HCT116 (cell line): ENCODE data around the gene ERLIN1. TPM values are rescaled to one million over a fixed set of nuclear protein-coding genes. Genes with fewer than 3 reads are reported as not detected.

ENCODE experiments used
- ATAC-seq: fragments of 200-7000 bp; cut with Tn5 transposase; 2 replicates; pipeline ENCODE4 v1.9.1; 2020; ENCODE audit warnings: mild to moderate bottlenecking, moderate library complexity
- BruUV-seq: library from RNA; stranded (reverse); fragments of 400-500 nt; replicated peaks from 2 replicates; lab custom pipeline; 2021; lab: Mats Ljungman, UMichigan
- CTCF ChIA-PET: fragments of 300-600 bp; sonication (Branson Sonifier 250); formaldehyde crosslinking; loops from one replicate; lab custom pipeline; 2021; ENCODE audit warnings: antibody characterized with exemption; lab: Charles Lee
- POLR2A ChIA-PET: fragments of 300-600, 350-600 bp; sonication (Branson Sonifier 250); formaldehyde crosslinking; loops from one replicate; lab custom pipeline; 2021; ENCODE audit warnings: antibody characterized with exemption; lab: Charles Lee
- RAD21 ChIA-PET, 2 experiments: fragments of 300-600 bp; sonication (Branson Sonifier 250); formaldehyde crosslinking; loops; one replicate each; lab custom pipeline; 2023; ENCODE audit warnings: low total read pairs in 2 of 2; ENCODE audit not compliant: uncharacterized antibody in 2 of 2, unreplicated experiment in 2 of 2, low non-redundant PET in 1 of 2; lab: Charles Lee
- DNase-seq: peaks from one replicate; pipeline ENCODE4 v3.0.0-alpha.2; 2010; ENCODE audit warnings: low read depth, low spot score
- H2AFZ ChIP-seq: fragments of 200-600 bp; shearing (Covaris generic), sonication (generic); 2 replicates; pipeline ENCODE4 v1.6.1; 2017; ENCODE audit warnings: low read depth, mixed run types, mixed read lengths, antibody characterized with exemption, low read length; ENCODE audit not compliant: poor library complexity, severe bottlenecking
- H3K27ac ChIP-seq: 2 replicates; pipeline ENCODE4 v1.5.1; 2012; ENCODE audit warnings: low read depth, low read length
- H3K27me3 ChIP-seq: fragments of 200-600 bp; sonication (generic); 2 replicates; pipeline ENCODE4 v1.6.1; 2016; ENCODE audit warnings: mixed run types, low read length, mixed read lengths; ENCODE audit not compliant: insufficient read depth
- H3K36me3 ChIP-seq, 2 experiments: fragments of 200-500 bp in 1 of 2; fragments of 200-600 bp in 1 of 2; sonication (Bioruptor generic) in 1 of 2; sonication (generic) in 1 of 2; 2 replicates each; pipeline versions ENCODE4 v1.5.1 to v1.6.1; 2014 to 2016; ENCODE audit warnings: low read length in 2 of 2, inconsistent platforms in 1 of 2, mixed read lengths in 1 of 2, mixed run types in 1 of 2; ENCODE audit not compliant: insufficient read depth in 2 of 2, control insufficient read depth in 1 of 2
- H3K4me1 ChIP-seq, 2 experiments: fragments of 200-600 bp in 1 of 2; sonication (generic) in 1 of 2; 2 replicates each; pipeline versions ENCODE4 v1.5.1 to v1.6.1; 2012 to 2017; ENCODE audit warnings: low read length in 2 of 2, inconsistent platforms in 1 of 2, mild to moderate bottlenecking in 1 of 2, mixed read lengths in 1 of 2, mixed run types in 1 of 2, moderate library complexity in 1 of 2; ENCODE audit not compliant: insufficient read depth in 2 of 2, control insufficient read depth in 1 of 2
- H3K4me2 ChIP-seq: fragments of 200-600 bp; sonication (generic); 2 replicates; pipeline ENCODE4 v1.6.1; 2017; ENCODE audit warnings: mixed run types, low read length, mixed read lengths
- H3K4me3 ChIP-seq, 2 experiments: fragments of 200-600 bp in 1 of 2; sonication (generic) in 1 of 2; replicated peaks in 1 of 2; 2 replicates each; pipeline ENCODE4 v1.5.1; 2011 to 2016; ENCODE audit warnings: low read length in 2 of 2, control low read depth in 1 of 2, low read depth in 1 of 2, mild to moderate bottlenecking in 1 of 2, mixed read lengths in 1 of 2, mixed run types in 1 of 2
- H3K79me2 ChIP-seq: fragments of 200-600 bp; sonication (generic); 2 replicates; pipeline ENCODE4 v1.6.1; 2017; ENCODE audit warnings: mild to moderate bottlenecking, mixed run types, low read length, moderate library complexity, mixed read lengths; ENCODE audit not compliant: insufficient read depth
- H3K9ac ChIP-seq: fragments of 200-600 bp; sonication (generic); 2 replicates; pipeline ENCODE4 v1.6.1; 2016; ENCODE audit warnings: low read length, mixed read lengths
- H3K9me2 ChIP-seq: fragments of 200-600 bp; sonication (generic), shearing (Covaris generic); 2 replicates; pipeline ENCODE4 v1.6.1; 2017; ENCODE audit warnings: mixed run types, mild to moderate bottlenecking, moderate library complexity; ENCODE audit not compliant: insufficient read depth
- H3K9me3 ChIP-seq, 2 experiments: fragments of 200-500 bp in 1 of 2; fragments of 200-600 bp in 1 of 2; sonication (Bioruptor generic) in 1 of 2; sonication (generic) in 1 of 2; 2 replicates each; pipeline ENCODE4 v1.6.1; 2014 to 2017; ENCODE audit warnings: low read length in 2 of 2, mixed read lengths in 2 of 2, inconsistent platforms in 1 of 2, low read depth in 1 of 2, mild to moderate bottlenecking in 1 of 2, mixed run types in 1 of 2, moderate library complexity in 1 of 2; ENCODE audit not compliant: control insufficient read depth in 1 of 2, insufficient read depth in 1 of 2
- H4K20me1 ChIP-seq: fragments of 200-600 bp; sonication (generic), shearing (Covaris generic); 2 replicates; pipeline ENCODE4 v1.6.1; 2017; ENCODE audit warnings: mixed run types, mild to moderate bottlenecking, moderate library complexity; ENCODE audit not compliant: insufficient read depth
- CEBPB ChIP-seq: IDR thresholded peaks from 2 replicates; pipeline ENCODE4 v1.6.1; 2012; ENCODE audit warnings: low read depth
- MAX ChIP-seq: IDR thresholded peaks from 2 replicates; pipeline ENCODE4 v1.6.1; 2012
- SP1 ChIP-seq: IDR thresholded peaks from 2 replicates; pipeline ENCODE4 v1.6.1; 2012; ENCODE audit warnings: low read depth
- ZBTB33 ChIP-seq: IDR thresholded peaks from 2 replicates; pipeline ENCODE4 v1.6.1; 2011; ENCODE audit warnings: mild to moderate bottlenecking, low read length, moderate library complexity; ENCODE audit not compliant: insufficient replicate concordance; ENCODE audit errors: extremely low read depth
- intact Hi-C: fragments of 100-400 bp; cut with micrococcal nuclease; formaldehyde crosslinking; loops from 2 replicates; pipeline ENCODE4 v1.10.0; 2022
- total RNA-seq: library from RNA; stranded (reverse); gene quantifications from one replicate; pipeline ENCODE4 v1.2.1, GENCODE V29; 2021; ENCODE audit not compliant: unreplicated experiment
- TF ChIP-seq, protein P1 (sequence below), 3 experiments: fragments of 200-600 bp in 1 of 3; sonication (generic) in 1 of 3; IDR thresholded peaks in 2 of 3; conservative IDR thresholded peaks in 1 of 3; 2 replicates each; pipeline ENCODE4 v1.5.1; 2012 to 2017; ENCODE audit warnings: low read depth in 2 of 3, low read length in 2 of 3, antibody characterized with exemption in 1 of 3, borderline replicate concordance in 1 of 3, control low read depth in 1 of 3, mild to moderate bottlenecking in 1 of 3, mixed read lengths in 1 of 3, mixed run types in 1 of 3, moderate library complexity in 1 of 3; ENCODE audit not compliant: insufficient read depth in 1 of 3

Gene ERLIN1
- total RNA-seq, 1 experiment from 2014 or later: 64.5 TPM

- TF ChIP-seq, protein P1, sequence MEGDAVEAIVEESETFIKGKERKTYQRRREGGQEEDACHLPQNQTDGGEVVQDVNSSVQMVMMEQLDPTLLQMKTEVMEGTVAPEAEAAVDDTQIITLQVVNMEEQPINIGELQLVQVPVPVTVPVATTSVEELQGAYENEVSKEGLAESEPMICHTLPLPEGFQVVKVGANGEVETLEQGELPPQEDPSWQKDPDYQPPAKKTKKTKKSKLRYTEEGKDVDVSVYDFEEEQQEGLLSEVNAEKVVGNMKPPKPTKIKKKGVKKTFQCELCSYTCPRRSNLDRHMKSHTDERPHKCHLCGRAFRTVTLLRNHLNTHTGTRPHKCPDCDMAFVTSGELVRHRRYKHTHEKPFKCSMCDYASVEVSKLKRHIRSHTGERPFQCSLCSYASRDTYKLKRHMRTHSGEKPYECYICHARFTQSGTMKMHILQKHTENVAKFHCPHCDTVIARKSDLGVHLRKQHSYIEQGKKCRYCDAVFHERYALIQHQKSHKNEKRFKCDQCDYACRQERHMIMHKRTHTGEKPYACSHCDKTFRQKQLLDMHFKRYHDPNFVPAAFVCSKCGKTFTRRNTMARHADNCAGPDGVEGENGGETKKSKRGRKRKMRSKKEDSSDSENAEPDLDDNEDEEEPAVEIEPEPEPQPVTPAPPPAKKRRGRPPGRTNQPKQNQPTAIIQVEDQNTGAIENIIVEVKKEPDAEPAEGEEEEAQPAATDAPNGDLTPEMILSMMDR (IDR thresholded peaks at IDR 0.05 in 2 of 3, conservative IDR thresholded peaks at IDR 0.05 in 1 of 3; ENCODE audit: borderline replicate concordance in 1 of 3, insufficient read depth in 1 of 3, low read depth in 2 of 3, low read length in 2 of 3): no peak
- no peak for TF ChIP-seq ZBTB33
- TF ChIP-seq CEBPB: no peak
Measured at GRCh38 chr10:100140070-100140469, 45.8 kb downstream of the ERLIN1 start (continued).

DNA sequence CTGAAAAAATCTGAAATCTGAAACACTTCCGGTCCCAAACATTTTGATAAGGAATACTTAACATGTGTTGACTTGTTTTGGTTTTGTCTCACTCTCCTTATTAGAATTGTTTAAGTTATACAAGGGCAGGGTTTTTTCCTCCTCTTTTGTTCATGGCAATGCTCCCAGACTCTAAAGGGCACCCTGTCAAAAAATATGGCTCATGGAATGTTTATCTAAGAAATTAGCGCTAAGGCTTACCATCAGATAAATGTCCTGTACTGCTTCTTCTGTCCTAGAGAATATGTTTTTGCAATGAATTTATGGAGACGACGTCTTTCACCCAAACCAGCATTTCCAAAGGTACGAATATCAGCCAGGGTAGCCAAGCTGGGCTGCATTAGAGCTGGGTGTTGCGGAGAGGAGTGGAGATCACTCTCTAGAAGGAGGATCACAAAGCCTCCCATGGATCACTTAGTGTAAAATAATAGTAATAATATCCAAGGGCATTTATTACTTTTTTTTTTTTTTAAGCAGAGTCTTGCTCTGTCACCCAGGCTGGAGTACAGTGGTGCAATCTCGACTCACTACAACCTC, 46.8 kb downstream of the ERLIN1 start:
- DNase-seq (no peak), ATAC-seq (no peak)
- RAD21 ChIA-PET: no interaction called here
- H3K36me3 ChIP-seq: no peaks in the 10 kb centered on the region
- no peaks in the 10 kb centered on the region for H3K27me3 ChIP-seq
- no peaks in the 10 kb centered on the region for H3K4me1 ChIP-seq
- POLR2A ChIA-PET: no interaction called here
- no TSS peak for BruUV-seq
- no peak overlapping the region for H3K9ac ChIP-seq
- H3K4me3 ChIP-seq: no peak overlapping the region
- no peak overlapping the region for H3K27ac ChIP-seq
- H3K9me2 ChIP-seq: no peaks in the 10 kb centered on the region
- no peaks in the 10 kb centered on the region for H3K79me2 ChIP-seq
- TF ChIP-seq, protein P1 (IDR thresholded peaks at IDR 0.05 in 2 of 3, conservative IDR thresholded peaks at IDR 0.05 in 1 of 3; ENCODE audit: borderline replicate concordance in 1 of 3, insufficient read depth in 1 of 3, low read depth in 2 of 3, low read length in 2 of 3): no peak
- TF ChIP-seq MAX (no peak), SP1 (no peak), CEBPB (no peak)
- H3K4me2 ChIP-seq: no peak overlapping the region
- no peaks in the 10 kb centered on the region for H4K20me1 ChIP-seq
- CTCF ChIA-PET: no interaction called here
- intact Hi-C loops: no loop called here
- H2AFZ ChIP-seq: no peak overlapping the region
- H3K9me3 ChIP-seq: peaks cover 0 to 8% of the 10 kb centered on the region in 2 experiments; a peak in 1 of 4 replicates
